ENCODE data around the gene COPG1.

COPG1 gene

GRCh38 chr3:129317014-129317771 is 67.8 kb downstream of the COPG1 start:
- TF ChIP-seq, protein P1, sequence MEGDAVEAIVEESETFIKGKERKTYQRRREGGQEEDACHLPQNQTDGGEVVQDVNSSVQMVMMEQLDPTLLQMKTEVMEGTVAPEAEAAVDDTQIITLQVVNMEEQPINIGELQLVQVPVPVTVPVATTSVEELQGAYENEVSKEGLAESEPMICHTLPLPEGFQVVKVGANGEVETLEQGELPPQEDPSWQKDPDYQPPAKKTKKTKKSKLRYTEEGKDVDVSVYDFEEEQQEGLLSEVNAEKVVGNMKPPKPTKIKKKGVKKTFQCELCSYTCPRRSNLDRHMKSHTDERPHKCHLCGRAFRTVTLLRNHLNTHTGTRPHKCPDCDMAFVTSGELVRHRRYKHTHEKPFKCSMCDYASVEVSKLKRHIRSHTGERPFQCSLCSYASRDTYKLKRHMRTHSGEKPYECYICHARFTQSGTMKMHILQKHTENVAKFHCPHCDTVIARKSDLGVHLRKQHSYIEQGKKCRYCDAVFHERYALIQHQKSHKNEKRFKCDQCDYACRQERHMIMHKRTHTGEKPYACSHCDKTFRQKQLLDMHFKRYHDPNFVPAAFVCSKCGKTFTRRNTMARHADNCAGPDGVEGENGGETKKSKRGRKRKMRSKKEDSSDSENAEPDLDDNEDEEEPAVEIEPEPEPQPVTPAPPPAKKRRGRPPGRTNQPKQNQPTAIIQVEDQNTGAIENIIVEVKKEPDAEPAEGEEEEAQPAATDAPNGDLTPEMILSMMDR (conservative IDR thresholded peaks at IDR 0.05) = no peak
- TF ChIP-seq ZFX (IDR thresholded peaks at IDR 0.05) = no peak
- peak overlapping the region; percentile 93 for H3K27ac ChIP-seq

GRCh38 chr3:129317848-129318247 is 68.4 kb downstream of the COPG1 start:
- TF ChIP-seq, protein P1 (conservative IDR thresholded peaks at IDR 0.05) = no peak
- no peak for TF ChIP-seq ZFX (IDR thresholded peaks at IDR 0.05)
- no peak overlapping the region for H3K27ac ChIP-seq

DNA sequence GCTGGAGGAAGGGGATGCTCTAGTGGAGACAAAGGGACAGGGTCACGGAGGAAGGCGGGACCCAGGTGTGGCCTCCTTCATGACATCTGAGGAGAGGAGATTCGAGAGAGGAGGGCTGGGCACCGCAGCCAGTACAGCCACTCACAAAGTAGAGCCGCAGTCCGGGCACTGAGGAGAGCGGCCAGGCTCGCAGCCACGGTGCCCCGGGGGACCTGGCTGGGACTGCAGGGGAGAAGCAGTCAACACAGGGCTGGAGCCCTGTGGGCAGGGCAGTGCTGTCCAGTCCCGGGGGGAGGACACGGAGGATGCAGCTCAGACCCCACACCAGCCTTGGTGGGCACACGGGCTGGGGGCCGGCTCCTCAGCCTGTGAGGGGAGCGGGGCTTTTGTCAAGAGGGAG is 69.5 kb downstream of the COPG1 start:
- H3K27ac ChIP-seq = no peak overlapping the region
- TF ChIP-seq ZFX (IDR thresholded peaks at IDR 0.05) = no peak
- TF ChIP-seq, protein P1 (conservative IDR thresholded peaks at IDR 0.05) = no peak

DNA sequence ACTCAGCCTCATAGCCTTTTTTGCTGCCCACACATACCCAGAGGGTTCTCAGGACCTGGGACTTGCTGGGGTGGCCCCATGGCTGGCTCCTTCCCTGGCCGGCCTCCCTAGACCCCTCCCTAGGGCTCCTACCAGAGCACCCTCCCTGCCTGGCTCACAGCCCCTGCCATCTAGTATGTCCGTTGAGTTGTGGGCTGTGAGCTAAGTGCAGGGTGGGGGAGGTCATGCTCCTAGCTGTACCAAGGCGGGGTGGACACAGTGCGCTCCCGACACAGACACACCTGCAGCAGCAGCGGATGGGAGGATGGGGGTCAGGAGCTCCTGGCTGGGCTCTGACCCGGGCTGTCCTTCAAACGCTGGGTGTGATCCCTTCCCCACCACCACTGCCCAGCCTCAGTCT is 70.9 kb downstream of the COPG1 start:
- TF ChIP-seq, protein P1 (conservative IDR thresholded peaks at IDR 0.05) = no peak
- no peak for TF ChIP-seq ZFX (IDR thresholded peaks at IDR 0.05)
- no peak overlapping the region for H3K27ac ChIP-seq

GRCh38 chr3:129320825-129321487 is 71.5 kb downstream of the COPG1 start:
- no peak overlapping the region for H3K27ac ChIP-seq
- TF ChIP-seq, protein P1 (conservative IDR thresholded peaks at IDR 0.05) = no peak

GRCh38 chr3:129321887-129322286 is 72.5 kb downstream of the COPG1 start:
- H3K27ac ChIP-seq = no peak overlapping the region
- no peak for TF ChIP-seq ZFX (IDR thresholded peaks at IDR 0.05)
- TF ChIP-seq, protein P1 (conservative IDR thresholded peaks at IDR 0.05) = no peak

DNA sequence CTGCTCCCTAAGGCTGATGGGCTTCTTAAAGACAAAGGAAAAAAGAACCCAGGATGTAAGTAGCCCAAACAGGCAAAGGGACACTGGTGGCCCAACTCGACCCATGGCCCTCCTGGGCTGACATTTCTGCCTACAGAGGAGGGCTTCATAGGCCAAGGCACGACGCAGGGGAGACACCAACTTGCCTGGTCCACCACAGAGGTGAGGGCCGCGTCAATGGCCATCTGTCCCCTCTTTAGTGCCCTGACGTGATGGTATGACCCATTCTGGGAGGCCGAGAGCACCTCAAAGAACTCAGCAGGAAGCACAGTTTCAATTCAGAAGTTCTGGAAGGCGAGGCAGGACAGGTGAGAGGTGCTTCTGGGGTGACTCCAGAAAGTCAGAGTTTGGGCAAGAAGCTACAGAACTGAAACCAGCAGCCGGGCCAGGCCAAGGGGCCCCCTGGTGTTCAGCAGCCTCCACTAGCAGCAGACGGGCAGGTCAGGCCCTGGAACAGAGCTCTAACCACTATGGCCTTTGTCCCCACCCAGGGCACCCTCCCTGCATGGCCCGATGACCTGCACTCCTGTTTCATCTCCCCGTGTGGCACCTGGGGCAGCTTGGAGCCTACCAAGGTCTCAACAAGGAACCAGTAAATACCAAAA is 74.4 kb downstream of the COPG1 start:
- H3K27ac ChIP-seq = no peak overlapping the region
- TF ChIP-seq ZFX (IDR thresholded peaks at IDR 0.05) = no peak
- TF ChIP-seq, protein P1 (conservative IDR thresholded peaks at IDR 0.05) = no peak
